HepG2 (cell line): ENCODE measurements around the gene CSRP3. TPM values are rescaled to one million over a fixed set of nuclear protein-coding genes. Genes with fewer than 3 reads are reported as not detected.

Source experiments
- ATAC-seq: fragments of 200-7000 bp; cut with Tn5 transposase; 3 replicates; pipeline ENCODE4 v1.9.1; 2020; ENCODE audit warnings: mild to moderate bottlenecking, moderate library complexity
- BruUV-seq: library from RNA; stranded (reverse); fragments of 400-500 nt; replicated peaks from 2 replicates; lab custom pipeline; 2021; lab: Mats Ljungman, UMichigan
- CTCF ChIA-PET: fragments of 300-600 bp; formaldehyde crosslinking; extraction: SDS; loops from one replicate; lab custom pipeline; 2021; ENCODE audit warnings: low total read pairs, inconsistent platforms, low intra/inter-chr PET ratio; lab: Yijun Ruan, JAX
- POLR2A ChIA-PET: fragments of 350-600 bp; sonication (Branson Sonifier 250); formaldehyde crosslinking; loops from one replicate; lab custom pipeline; 2020; ENCODE audit warnings: antibody characterized with exemption, inconsistent platforms; lab: Yijun Ruan, JAX
- DNase-seq: peaks from one replicate; pipeline ENCODE4 v3.0.0-alpha.2; 2015; ENCODE audit warnings: low spot score
- FAIRE-seq: peaks from 3 replicates; lab custom pipeline; 2011; peaks lifted over from hg19 to GRCh38; lab: Jason Lieb, UNC
- H2AFZ ChIP-seq: one replicate; pipeline ENCODE4 v1.6.1; 2011; ENCODE audit warnings: low read length, inconsistent platforms
- H3K27ac ChIP-seq: fragments of 300-600 bp; 3 replicates; pipeline ENCODE4 v1.8.0; 2011; ENCODE audit warnings: mixed run types, mild to moderate bottlenecking, mixed read lengths, low read length, inconsistent platforms; ENCODE audit not compliant: insufficient read depth; ENCODE audit errors: extremely low read length
- H3K27me3 ChIP-seq, 2 experiments: fragments of 200-600 bp in 1 of 2; 2 replicates in 1 of 2; 3 replicates in 1 of 2; pipeline versions ENCODE4 v1.6.0 to v1.8.0; 2011; ENCODE audit warnings: low read length in 2 of 2, mild to moderate bottlenecking in 2 of 2, moderate library complexity in 2 of 2, inconsistent platforms in 1 of 2; ENCODE audit not compliant: insufficient read depth in 2 of 2, control insufficient read depth in 1 of 2
- H3K36me3 ChIP-seq, 2 experiments: fragments of 200-600 bp in 1 of 2; replicated peaks in 1 of 2; 2 replicates in 1 of 2; 3 replicates in 1 of 2; pipeline versions ENCODE4 v1.5.1 to v1.8.0; 2011; ENCODE audit warnings: low read length in 2 of 2, inconsistent platforms in 1 of 2; ENCODE audit not compliant: insufficient read depth in 2 of 2, control insufficient read depth in 1 of 2
- H3K4me1 ChIP-seq: 2 replicates; pipeline ENCODE4 v1.5.1; 2012; ENCODE audit warnings: low read length, inconsistent platforms; ENCODE audit not compliant: insufficient read depth
- H3K4me2 ChIP-seq: 2 replicates; pipeline ENCODE4 v1.6.0; 2011; ENCODE audit warnings: low read depth, low read length, inconsistent platforms
- H3K4me3 ChIP-seq, 3 experiments: fragments of 200-600 bp in 1 of 3; sonication (generic), shearing (Covaris generic) in 1 of 3; replicated peaks in 1 of 3; 2 replicates each; pipeline ENCODE4 v1.5.1; 2011 to 2016; ENCODE audit warnings: low read length in 3 of 3, inconsistent platforms in 2 of 3, low read depth in 2 of 3, mild to moderate bottlenecking in 2 of 3, control low read depth in 1 of 3, mixed read lengths in 1 of 3; ENCODE audit not compliant: insufficient read depth in 1 of 3
- H3K79me2 ChIP-seq: one replicate; pipeline ENCODE4 v1.6.1; 2011; ENCODE audit warnings: low read length, inconsistent platforms; ENCODE audit not compliant: insufficient read depth
- H3K9ac ChIP-seq: 2 replicates; pipeline ENCODE4 v1.6.0; 2011; ENCODE audit warnings: mild to moderate bottlenecking, low read depth, low read length, inconsistent platforms; ENCODE audit not compliant: insufficient read depth
- H3K9me3 ChIP-seq: 2 replicates; pipeline ENCODE4 v1.5.1; 2012; ENCODE audit warnings: mild to moderate bottlenecking, low read length
- H4K20me1 ChIP-seq: 2 replicates; pipeline ENCODE4 v1.6.0; 2011; ENCODE audit warnings: inconsistent platforms, mild to moderate bottlenecking, low read length, moderate library complexity; ENCODE audit not compliant: insufficient read depth
- CBX5 ChIP-seq: sonication (generic); formaldehyde crosslinking; IDR thresholded peaks from 2 replicates; pipeline ENCODE4 v1.4.0; 2020; ENCODE audit warnings: missing genetic modification reagents, borderline replicate concordance
- CEBPG ChIP-seq: IDR thresholded peaks from 2 replicates; pipeline ENCODE4 v1.6.1; 2016
- DNMT1 ChIP-seq: sonication (generic); formaldehyde crosslinking; IDR thresholded peaks from 2 replicates; pipeline ENCODE4 v1.5.1; 2020; ENCODE audit warnings: mild to moderate bottlenecking, missing genetic modification reagents
- MEIS1 ChIP-seq: sonication (generic); formaldehyde crosslinking; IDR thresholded peaks from 2 replicates; pipeline ENCODE4 v1.9.0; 2021; ENCODE audit warnings: mild to moderate bottlenecking, missing genetic modification reagents, moderate library complexity, borderline replicate concordance
- NFYC ChIP-seq: IDR thresholded peaks from 2 replicates; pipeline ENCODE4 v1.6.1; 2016; ENCODE audit warnings: missing genetic modification reagents, missing compliant biosample characterization
- POLR2AphosphoS2 ChIP-seq: IDR thresholded peaks from 2 replicates; pipeline ENCODE4 v1.6.1; 2011; ENCODE audit warnings: low read depth, low read length, improper control_type of control experiment
- PRPF4 ChIP-seq: fragments of 200-400 bp; formaldehyde crosslinking; IDR thresholded peaks from 2 replicates; pipeline ENCODE4 v1.6.1; 2016; ENCODE audit warnings: low read length, low read depth; ENCODE audit not compliant: poor library complexity, severe bottlenecking
- ZNF256 ChIP-seq: sonication (generic); formaldehyde crosslinking; conservative IDR thresholded peaks from 2 replicates; pipeline ENCODE4 v1.4.0; 2020; ENCODE audit warnings: missing genetic modification reagents
- ZNF879 ChIP-seq: sonication (generic); formaldehyde crosslinking; IDR thresholded peaks from 2 replicates; pipeline ENCODE4 v1.8.1; 2023; ENCODE audit warnings: missing genetic modification reagents
- ZSCAN20 ChIP-seq: sonication (generic); formaldehyde crosslinking; IDR thresholded peaks from 2 replicates; pipeline ENCODE4 v1.4.0; 2020; ENCODE audit warnings: missing genetic modification reagents, mild to moderate bottlenecking, borderline replicate concordance
- WGBS: methylation state at CpG from one replicate; pipeline ENCODE4 v1.1.6; 2017; ENCODE audit warnings: low lambda C conversion rate; 5-methylcytosine and 5-hydroxymethylcytosine counted together
- in situ Hi-C: cut with HindIII; loops from 2 replicates; pipeline ENCODE4 v1.10.0; 2017; ENCODE audit warnings: low pct_unique_long_range_greater_than_20kb; ENCODE audit not compliant: extremely low pct_ligation_motif_present
- intact Hi-C: fragments of 100-400 bp; cut with micrococcal nuclease; formaldehyde crosslinking; loops from one replicate; pipeline ENCODE4 v1.10.0; 2022; ENCODE audit not compliant: unreplicated experiment
- polyA plus RNA-seq, 8 experiments: library from polyadenylated mRNA; depleted of rRNA in 3 of 8; stranded (reverse) in 7 of 8; unstranded in 1 of 8; fragments of >200 nt; fragmentation: Illumina TruSeq in 4 of 8; extraction: Trizol in 4 of 8; gene quantifications; 2 replicates each; pipeline versions ENCODE4 v1.2.1 to v1.2.3, GENCODE V29; 2011 to 2016; ENCODE audit warnings: low read depth in 4 of 8, missing spikeins in 1 of 8, mixed read lengths in 1 of 8; ENCODE audit not compliant: insufficient read depth in 1 of 8
- total RNA-seq, 5 experiments: library from RNA; depleted of rRNA; stranded (reverse); fragments of >200 nt; fragmentation: Illumina TruSeq; extraction: Trizol; gene quantifications; 2 replicates each; pipeline ENCODE4 v1.2.3, GENCODE V29; 2016; ENCODE audit warnings: low read depth in 1 of 5
- TF ChIP-seq, protein P1 (sequence below): sonication (generic); formaldehyde crosslinking; IDR thresholded peaks from 2 replicates; pipeline ENCODE4 v1.8.0; 2022; ENCODE audit warnings: mild to moderate bottlenecking, missing genetic modification reagents, moderate library complexity

Gene CSRP3
- total and polyA plus RNA-seq, 2 of the 13 experiments (the other 11 are each of a cell fraction or from before 2014, with no cell fraction given), result not detected

DNA sequence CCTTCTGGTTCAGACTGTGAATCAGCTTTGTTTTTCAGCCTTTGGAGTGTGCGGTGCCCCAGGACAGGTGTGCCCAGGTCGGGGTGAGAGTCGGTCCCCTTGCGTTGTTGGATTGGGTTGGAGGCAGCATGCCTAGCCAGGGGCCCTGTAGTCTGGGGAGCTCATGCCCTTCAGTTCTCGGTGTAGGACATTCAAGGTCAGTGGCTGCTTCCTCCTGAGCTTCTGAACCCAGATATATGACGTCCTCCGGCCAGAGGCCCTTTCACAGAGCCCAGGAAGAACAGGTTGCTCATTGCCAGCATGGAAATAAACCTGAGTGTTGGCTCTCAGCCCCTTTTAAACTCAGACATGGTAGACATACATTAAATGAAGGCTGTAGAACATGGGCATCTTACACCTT, 2.7 kb downstream of the CSRP3 start:
- Histone ChIP-seq H3K4me1 (no peaks in the 10 kb centered on the region), H3K36me3 (no peaks in the 10 kb centered on the region), H3K79me2 (no peaks in the 10 kb centered on the region), H3K27me3 (peaks cover 0 to 13% of the 10 kb centered on the region in 2 experiments; a peak in 1 of 5 replicates), H2AFZ (no peak overlapping the region), H4K20me1 (no peaks in the 10 kb centered on the region), H3K4me3 (no peak overlapping the region), H3K4me2 (no peak overlapping the region), H3K27ac (no peak overlapping the region), H3K9me3 (no peaks in the 10 kb centered on the region)
- in situ Hi-C loops (no loop called here), intact Hi-C loops (no loop called here)
- BruUV-seq, result no TSS peak
- ChIA-PET CTCF (no interaction called here), POLR2A (no interaction called here)
- no peak for ATAC-seq
- FAIRE-seq, result no peak
- no peak for DNase-seq
- WGBS, result 34% methylated on average over 7 of the region's 7 CpGs
- no peak for TF ChIP-seq DNMT1 (CRISPR knock-in tag)
- TF ChIP-seq CEBPG (CRISPR knock-in tag), result no peak
- no peak for TF ChIP-seq ZNF879
- TF ChIP-seq ZSCAN20, result no peak
- no peak for TF ChIP-seq CBX5
- TF ChIP-seq MEIS1 (CRISPR knock-in tag), result no peak
- no peak for TF ChIP-seq PRPF4
- TF ChIP-seq NFYC (CRISPR knock-in tag), result no peak
- TF ChIP-seq ZNF256, result no peak
- TF ChIP-seq, all 625 proteins: peak for 0
- H3K9ac ChIP-seq, result no peak overlapping the region

DNA sequence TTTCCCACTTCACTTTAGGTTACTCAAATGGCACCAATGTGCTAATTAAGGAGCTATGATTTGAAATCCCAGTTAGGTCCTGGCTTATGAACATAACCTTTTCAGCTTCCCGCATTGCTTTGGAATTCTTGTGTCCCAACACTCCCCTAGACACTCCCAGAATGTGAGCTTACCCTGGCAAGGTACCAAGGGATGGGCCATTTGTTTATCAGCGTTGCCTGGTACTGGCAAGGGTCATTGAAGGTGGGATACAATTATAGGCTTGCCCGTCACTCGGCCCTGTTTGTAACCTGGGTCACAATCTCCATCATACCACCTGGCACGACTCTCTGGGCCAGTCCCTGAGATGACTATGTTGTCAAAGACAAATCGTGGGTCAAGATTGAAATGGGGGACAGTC, 5.4 kb downstream of the CSRP3 start:
- intact Hi-C loops, result no loop called here
- WGBS, result 14% methylated on average over 6 of the region's 6 CpGs

More for the DNA sequence above, 5.4 kb downstream of the CSRP3 start:
- POLR2A ChIA-PET, result no interaction called here
- Histone ChIP-seq H3K4me3 (no peak overlapping the region), H3K4me1 (peaks cover 9% of the 10 kb centered on the region), H3K9ac (no peak overlapping the region), H3K9me3 (no peaks in the 10 kb centered on the region), H4K20me1 (no peaks in the 10 kb centered on the region), H3K36me3 (no peaks in the 10 kb centered on the region), H2AFZ (no peak overlapping the region), H3K27me3 (peaks cover 0 to 10% of the 10 kb centered on the region in 2 experiments; a peak in 1 of 5 replicates), H3K4me2 (no peak overlapping the region), H3K79me2 (no peaks in the 10 kb centered on the region), H3K27ac (no peak overlapping the region)
- no TSS peak for BruUV-seq
- CTCF ChIA-PET, result no interaction called here
- in situ Hi-C loops, result no loop called here
- TF ChIP-seq, protein P1, sequence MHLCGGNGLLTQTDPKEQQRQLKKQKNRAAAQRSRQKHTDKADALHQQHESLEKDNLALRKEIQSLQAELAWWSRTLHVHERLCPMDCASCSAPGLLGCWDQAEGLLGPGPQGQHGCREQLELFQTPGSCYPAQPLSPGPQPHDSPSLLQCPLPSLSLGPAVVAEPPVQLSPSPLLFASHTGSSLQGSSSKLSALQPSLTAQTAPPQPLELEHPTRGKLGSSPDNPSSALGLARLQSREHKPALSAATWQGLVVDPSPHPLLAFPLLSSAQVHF (CRISPR knock-in tag), result no peak
- TF ChIP-seq POLR2AphosphoS2, result no peak
- DNase-seq (no peak), FAIRE-seq (no peak), ATAC-seq (no peak)
